GM18858 (cell line): ENCODE results near the gene SLC25A43.

Experiments
- ATAC-seq: cut with Tn5 transposase; IDR thresholded peaks from one replicate; pipeline ENCODE4 v1.9.1; 2021; ENCODE audit not compliant: unreplicated experiment

SLC25A43 gene

GRCh38 chrX:119495734-119496726 is 96.9 kb downstream of the SLC25A43 start:
- ATAC-seq: no peak

- ATAC-seq: no peak
Observed at GRCh38 chrX:119497185-119497584, 98.0 kb downstream of the SLC25A43 start.

- ATAC-seq: no peak
Observed at GRCh38 chrX:119500061-119500800, 101.1 kb downstream of the SLC25A43 start.

- no peak for ATAC-seq
Observed at GRCh38 chrX:119501511-119502148, 102.5 kb downstream of the SLC25A43 start.

- no peak for ATAC-seq
Observed at GRCh38 chrX:119502727-119503483, 103.8 kb downstream of the SLC25A43 start.

GRCh38 chrX:119503484-119503861 is 104.3 kb downstream of the SLC25A43 start:
- ATAC-seq: no peak
